Fibroblast of gingiva (primary cell): ENCODE data around the gene AMOTL1.
"Not testable (repeated sequence)": the region's sequence is repeated elsewhere in the genome, so short reads cannot be mapped to it uniquely, and the experiment has no call there.

Experiments used
- DNase-seq: peaks from one replicate; pipeline ENCODE4 v3.0.0-alpha.2; 2011; ENCODE audit warnings: low read depth

The AMOTL1 gene

DNA sequence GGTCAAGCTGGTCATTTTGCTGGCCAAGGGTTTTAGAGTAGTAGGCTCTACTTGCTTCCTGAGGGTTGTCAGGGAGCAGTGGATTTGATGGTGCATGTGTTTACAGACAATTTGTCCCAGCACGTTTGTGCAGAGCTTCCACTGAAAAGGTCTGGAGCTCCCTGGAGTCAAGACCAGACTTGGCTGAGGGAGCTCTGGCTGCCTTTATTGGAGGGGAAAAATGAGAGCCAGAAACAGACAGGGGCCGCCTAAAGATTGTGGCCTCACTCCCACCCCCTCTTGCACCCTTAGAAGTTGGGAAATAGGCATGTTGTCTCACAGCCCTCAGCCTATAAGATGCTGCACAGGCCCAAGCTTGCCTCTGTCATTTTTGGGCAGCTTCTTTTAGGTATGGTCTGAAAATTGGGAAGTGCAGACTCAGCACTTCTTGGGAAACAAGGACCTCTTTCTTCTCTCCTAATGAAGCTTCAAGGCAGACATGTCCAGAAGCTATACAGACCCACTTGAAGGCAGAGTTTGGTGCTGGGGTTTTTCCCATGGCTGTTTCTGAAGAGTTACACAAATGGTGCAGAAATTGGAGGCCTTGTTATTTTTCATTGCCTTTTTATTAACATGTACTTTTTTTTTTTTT lies 55.1 kb downstream of the AMOTL1 start:
- no peak for DNase-seq

DNA sequence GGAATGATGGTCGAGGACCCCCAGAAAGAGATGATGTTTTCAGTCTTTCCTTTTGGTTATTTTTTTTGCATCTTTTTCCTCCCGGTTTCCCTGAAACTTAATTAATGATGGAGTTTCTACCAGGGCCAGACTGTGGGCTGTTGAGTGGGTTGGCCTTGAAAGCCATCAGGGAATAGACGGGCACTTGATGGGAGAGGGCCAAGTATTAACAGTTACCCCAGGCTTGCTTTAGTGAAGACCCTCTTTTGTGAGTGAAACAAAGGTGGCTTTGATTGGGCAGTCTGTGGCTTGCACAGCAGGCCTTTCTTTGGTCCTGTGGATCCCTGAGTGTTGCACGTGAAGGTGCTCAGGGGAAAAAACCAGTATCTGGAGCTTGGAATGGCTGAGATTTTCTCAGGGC lies 56.9 kb downstream of the AMOTL1 start:
- DNase-seq = no peak

GRCh38 chr11:94825481-94825880 lies 57.3 kb downstream of the AMOTL1 start:
- no peak for DNase-seq

GRCh38 chr11:94826415-94826814 lies 58.3 kb downstream of the AMOTL1 start:
- no peak for DNase-seq

GRCh38 chr11:94828088-94828487 lies 59.9 kb downstream of the AMOTL1 start:
- DNase-seq = no peak

DNA sequence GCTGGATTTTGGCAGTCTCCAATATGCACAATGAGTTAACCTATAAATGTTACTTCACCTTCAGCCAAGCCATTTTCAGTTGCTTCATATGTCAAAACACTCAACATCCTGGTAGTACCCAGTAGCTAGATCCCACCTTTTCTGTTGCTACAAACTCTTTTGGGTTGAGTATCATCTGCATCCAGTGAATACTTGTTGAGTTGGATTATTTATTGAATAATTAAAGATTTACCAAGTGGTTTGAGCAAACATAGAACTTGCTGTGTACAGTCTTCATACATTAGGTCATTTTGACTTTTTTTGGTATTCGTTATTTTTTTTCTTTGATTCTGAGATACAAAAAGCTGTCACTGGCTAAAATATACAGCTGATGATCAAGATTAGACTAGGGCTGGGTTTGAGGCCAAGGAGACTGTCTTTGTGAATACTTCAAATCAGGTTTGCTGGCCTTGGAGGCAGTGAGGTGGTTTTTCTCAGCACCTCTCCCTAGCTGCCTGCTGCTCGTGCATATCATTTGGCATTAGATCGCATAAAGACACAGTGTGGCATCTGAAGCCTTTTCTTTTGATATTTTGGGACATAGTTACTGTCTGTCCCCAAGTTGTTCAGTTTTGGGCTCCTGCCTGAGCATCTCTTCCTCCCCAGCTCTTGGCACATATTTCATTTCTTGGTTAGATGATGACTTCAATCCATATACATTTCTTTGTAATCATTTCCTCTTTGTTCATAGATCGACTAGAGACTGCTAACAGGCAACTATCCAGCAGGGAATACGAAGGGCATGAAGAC lies 62.8 kb downstream of the AMOTL1 start:
- DNase-seq = no peak

DNA sequence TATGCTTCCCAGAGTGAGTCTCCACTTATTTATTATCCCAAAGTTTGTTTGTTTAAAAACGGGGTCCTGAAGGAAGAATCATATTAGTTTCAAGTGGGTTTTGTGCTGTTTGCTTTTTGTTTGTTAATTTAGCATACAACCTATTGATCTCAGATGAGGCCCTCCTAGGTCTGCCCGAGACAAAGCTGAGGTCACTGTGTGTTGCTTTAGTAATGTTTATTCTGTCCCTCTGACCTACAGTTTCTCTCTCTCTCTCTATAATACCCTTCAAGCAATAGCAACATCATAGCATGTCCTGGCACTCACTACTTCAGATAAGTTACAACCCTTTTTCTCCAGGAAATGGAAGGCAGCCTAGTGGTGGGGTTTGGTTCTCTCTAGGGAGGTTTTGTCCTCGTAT lies 63.4 kb downstream of the AMOTL1 start:
- DNase-seq = no peak

DNA sequence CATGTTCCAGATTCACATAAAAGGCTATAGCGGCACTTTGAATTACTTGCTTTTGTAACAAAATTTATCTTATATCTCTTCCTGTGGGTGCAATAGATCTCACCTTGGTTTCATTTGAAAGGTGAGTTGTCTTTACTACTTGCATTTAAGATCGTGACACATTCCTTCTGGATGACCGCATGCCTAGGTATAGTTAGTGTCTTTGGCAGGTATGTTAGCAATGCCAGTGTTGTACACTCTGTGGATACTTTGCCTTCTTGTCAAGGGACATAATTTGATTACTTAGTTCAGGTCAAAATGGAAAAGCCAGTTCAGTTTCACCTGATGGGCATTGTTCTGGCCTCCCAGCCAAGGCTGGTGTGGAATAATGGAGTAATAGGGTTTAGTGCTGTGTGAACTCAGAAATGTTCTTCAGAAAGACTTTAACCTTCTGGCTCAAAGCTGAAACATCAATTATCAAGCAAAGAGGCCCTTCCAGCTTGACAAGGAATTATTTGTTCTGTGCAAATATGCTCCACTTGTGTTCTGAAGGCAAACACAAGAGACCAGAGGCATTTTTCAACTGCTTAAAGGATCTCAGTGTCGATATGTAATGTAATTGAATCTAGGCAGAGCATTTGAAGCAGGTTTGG lies 64.6 kb downstream of the AMOTL1 start:
- DNase-seq = no peak

DNA sequence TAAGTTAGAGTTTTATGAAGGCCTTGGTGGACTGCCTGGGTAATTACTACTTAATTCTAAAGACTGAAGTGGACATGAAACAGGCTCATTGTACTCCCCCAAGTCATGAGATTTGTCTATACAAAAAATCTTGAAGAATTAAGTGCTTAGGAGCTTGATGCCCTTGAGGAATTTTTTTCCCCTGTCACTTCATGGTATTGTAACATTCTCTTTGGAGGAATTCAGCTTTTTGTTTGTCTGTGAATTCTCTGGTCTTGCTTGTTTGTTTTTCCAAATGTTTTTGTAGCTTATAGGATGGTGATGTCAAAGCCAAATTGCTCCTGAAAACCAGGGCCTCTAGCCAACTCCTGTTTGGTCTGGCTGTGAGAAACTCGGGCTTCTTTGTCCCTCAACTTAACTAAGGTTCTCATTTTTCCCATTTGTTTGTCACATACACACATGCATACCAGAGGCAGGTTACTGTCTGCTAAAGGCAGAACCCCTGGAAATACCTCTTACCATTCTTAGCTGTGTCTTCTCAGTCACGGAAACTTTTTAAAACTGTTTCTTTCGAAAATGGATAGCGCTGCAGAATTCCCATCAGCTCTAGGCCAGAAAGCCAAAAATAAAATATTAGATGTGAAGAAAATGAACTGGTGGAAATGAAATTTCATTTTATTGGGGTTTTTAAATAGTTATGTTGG lies 66.9 kb downstream of the AMOTL1 start:
- peak; percentile 37 for DNase-seq

DNA sequence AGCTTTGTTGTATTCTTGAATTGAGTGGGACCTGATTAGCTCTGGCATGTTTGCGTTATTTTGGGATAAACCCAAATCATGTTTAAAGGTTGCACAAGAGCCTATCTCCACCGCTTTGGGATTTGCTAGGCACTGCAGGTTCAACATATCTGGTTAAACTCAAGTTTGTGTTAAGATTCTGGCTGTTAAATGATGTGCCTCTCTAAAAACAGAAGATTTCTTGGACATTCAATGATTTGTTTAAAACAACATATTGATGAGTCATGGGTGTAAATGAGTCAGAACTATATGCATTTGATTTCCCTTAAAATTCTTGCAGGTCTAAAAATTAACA lies 67.4 kb downstream of the AMOTL1 start:
- no peak for DNase-seq

- DNase-seq = no peak
These were observed 69.2 kb downstream of the AMOTL1 start for GRCh38 chr11:94837317-94837716.

DNA sequence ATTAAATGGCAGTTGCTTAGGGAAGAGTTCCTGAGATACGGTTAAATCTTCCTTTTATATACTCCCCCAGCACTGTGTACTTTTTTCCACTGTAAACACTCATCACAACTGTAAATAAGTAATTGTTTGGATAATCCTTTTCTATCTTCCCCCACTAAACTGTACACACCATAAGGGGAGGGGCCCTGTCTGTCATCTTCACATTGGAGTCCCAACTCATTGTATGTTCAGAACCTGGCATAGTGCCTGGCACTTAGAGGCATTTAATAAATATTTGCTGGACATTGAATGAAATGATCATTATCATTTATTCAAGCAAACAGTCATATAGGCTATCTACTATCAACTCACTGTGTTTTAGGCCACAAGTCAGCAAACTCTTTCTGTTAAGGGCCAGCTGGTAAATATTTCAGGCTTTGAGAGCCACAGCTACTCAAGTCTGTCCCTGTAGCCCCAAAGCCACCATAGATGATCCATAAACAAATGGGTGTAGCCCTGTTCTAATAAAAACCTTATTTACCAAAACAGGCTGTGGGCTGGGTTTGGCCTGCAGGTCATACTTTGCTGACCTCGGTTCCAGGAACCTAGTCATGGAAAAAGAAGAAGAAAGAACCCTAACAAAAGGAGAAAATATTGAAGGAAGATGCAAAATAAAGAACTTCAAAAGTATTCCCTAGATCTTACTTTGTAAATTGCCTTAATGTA lies 70.0 kb downstream of the AMOTL1 start:
- no peak for DNase-seq

GRCh38 chr11:94840209-94840608 lies 72.1 kb downstream of the AMOTL1 start:
- peak; percentile 76 for DNase-seq

GRCh38 chr11:94844031-94844430 lies 75.9 kb downstream of the AMOTL1 start:
- DNase-seq = no peak

DNA sequence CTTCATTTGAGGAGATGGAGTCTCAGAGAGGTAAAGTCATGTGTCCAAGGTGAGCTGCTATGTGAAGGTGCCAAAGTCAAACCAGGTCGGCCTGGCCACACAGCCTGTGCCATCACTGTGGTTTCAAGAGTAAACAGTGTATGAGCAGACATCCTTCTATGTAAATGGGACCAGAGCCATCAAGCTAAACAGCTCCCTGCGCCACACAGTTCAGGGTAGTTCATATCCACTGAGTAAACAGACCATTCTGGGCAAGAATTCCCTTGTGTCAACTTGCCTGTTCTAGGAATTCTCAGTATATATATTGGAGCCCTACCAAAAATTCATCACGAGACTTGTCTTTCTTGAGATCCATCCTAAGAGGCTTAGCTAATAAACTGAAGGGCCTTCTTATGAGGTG lies 77.5 kb downstream of the AMOTL1 start:
- DNase-seq = peak; percentile 82

DNA sequence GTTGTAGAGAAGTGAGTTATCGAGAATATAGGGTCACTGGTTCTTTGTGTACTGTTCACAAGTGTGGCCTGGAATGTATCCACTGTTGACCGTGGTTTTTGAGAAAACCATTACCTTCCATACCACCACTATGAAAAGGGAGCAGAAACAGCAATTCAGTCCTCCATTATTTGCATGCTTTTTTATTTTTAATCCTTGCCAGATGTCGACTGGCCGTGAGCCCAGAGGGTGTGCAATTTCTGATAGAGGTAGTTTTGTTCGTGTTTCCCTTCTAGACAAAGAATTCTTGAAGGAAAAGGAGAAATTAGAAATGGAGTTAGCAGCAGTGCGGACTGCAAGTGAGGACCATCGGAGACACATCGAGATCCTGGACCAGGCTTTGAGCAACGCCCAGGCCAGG lies 81.7 kb downstream of the AMOTL1 start:
- peak; percentile 43 for DNase-seq

- no peak for DNase-seq
These were observed 83.9 kb downstream of the AMOTL1 start for GRCh38 chr11:94851864-94852636.

GRCh38 chr11:94853288-94853687 lies 85.1 kb downstream of the AMOTL1 start:
- not testable (repeated sequence) for DNase-seq

DNA sequence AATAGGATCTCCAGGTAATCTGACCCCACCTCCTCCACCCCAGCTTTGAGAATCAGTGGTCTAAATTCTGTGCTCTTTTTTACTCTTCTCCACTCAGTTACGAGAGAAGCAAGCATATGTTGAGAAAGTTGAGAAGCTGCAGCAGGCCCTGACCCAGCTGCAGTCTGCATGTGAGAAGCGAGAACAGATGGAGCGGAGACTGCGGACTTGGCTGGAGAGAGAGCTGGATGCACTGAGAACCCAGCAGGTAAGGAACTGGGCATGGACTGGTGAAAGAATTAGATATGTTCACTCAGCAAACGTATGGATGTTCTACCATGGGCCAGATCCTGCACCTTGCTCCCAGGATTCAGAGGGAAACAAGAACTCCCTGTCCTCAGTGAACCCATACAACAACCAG lies 85.7 kb downstream of the AMOTL1 start:
- no peak for DNase-seq

- no peak for DNase-seq
These were observed 86.8 kb downstream of the AMOTL1 start for GRCh38 chr11:94854770-94855633.
